Epithelial cell of proximal tubule (primary cell): ENCODE measurements around the gene PLEKHJ1. TPM values are rescaled to one million over a fixed set of nuclear protein-coding genes. Genes with fewer than 3 reads are reported as not detected.

Experiments
- DNase-seq: peaks from one replicate; pipeline ENCODE4 v3.0.0-alpha.2; 2011; ENCODE audit warnings: low read depth
- H3K4me3 ChIP-seq: 2 replicates; pipeline ENCODE4 v1.5.1; 2011; ENCODE audit warnings: low read depth, mild to moderate bottlenecking, low read length
- total RNA-seq: library from RNA; depleted of rRNA; stranded (reverse); fragments of >200 nt; gene quantifications from 2 replicates; pipeline ENCODE4 v1.2.3, GENCODE V29; 2015
- TF ChIP-seq, protein P1 (sequence below): conservative IDR thresholded peaks from 2 replicates; pipeline ENCODE4 v1.5.1; 2012; ENCODE audit warnings: low read depth, mild to moderate bottlenecking, low read length

PLEKHJ1 gene
- total RNA-seq, 1 donor from 2014 or later, result 167 TPM

- TF ChIP-seq, protein P1, sequence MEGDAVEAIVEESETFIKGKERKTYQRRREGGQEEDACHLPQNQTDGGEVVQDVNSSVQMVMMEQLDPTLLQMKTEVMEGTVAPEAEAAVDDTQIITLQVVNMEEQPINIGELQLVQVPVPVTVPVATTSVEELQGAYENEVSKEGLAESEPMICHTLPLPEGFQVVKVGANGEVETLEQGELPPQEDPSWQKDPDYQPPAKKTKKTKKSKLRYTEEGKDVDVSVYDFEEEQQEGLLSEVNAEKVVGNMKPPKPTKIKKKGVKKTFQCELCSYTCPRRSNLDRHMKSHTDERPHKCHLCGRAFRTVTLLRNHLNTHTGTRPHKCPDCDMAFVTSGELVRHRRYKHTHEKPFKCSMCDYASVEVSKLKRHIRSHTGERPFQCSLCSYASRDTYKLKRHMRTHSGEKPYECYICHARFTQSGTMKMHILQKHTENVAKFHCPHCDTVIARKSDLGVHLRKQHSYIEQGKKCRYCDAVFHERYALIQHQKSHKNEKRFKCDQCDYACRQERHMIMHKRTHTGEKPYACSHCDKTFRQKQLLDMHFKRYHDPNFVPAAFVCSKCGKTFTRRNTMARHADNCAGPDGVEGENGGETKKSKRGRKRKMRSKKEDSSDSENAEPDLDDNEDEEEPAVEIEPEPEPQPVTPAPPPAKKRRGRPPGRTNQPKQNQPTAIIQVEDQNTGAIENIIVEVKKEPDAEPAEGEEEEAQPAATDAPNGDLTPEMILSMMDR, result no peak
- DNase-seq, result no peak
- H3K4me3 ChIP-seq, result no peak overlapping the region
Measured at GRCh38 chr19:2232286-2233151, 3.6 kb downstream of the PLEKHJ1 start.

DNA sequence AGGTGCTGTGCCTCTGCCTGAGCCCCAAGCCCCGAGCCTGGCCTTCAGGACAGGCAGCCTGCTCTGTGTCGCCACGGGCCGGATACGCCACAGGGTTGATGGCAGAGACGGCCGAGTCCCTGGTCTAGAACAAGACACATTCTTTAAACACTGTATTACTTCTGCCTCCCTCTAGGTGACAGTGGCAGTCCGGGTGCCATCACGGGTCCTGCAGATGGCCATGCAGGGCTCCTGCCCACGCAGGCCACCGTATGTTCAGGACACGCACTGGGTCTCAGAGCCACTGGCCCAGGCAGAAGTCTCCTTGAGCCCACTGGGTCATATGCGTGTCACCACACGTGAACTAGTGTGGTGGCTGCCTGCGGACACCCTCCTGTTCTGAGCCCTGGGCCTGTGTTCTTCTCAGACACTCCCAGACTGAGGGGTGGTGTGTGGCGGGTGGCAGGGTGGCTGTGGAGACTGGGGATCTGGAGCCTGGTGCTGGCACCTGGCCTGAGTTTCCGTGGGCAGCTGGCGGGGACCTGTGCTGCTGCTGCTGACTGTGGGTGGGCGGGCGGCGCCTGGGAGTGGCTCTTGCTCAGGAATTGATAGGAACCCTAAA, 4.4 kb downstream of the PLEKHJ1 start:
- no peak overlapping the region for H3K4me3 ChIP-seq
- TF ChIP-seq, protein P1, result no peak
- no peak for DNase-seq

DNA sequence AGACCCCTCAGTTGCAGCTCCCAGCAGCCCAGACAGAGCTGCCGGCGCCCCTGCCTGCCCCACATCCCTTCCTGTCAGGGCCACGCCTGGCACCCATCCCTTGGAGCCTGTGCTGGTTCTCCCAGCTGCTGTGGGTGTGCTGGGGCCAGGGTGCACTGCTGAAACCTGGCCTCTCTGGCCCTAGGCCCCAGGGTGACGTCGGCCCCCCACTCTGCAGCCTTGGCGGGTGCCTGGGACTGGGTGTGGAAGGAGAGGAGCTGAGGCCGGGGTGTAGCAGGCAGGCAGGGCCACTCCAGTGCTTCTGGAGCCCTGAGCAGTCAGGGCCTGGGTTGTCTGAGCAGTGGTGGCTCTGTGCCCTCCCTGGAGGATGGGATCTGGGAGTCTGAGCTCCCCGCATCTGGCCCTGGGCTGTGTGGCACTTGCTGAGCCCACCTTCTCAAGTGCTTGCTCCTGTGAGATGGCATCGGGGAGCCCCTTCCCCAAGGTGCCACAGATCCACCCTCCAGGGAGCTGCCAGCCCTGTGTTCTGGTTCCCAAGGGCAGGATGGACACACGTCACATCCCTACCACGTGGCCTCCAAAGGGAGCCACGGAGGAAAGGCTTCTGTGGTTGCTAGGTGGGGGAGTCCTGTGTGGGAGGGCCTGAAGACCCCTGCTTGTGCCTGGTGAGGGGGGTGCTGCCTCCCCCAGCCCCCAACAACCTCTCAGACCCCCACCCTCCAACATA, 5.2 kb downstream of the PLEKHJ1 start:
- TF ChIP-seq, protein P1, result no peak
- no peak overlapping the region for H3K4me3 ChIP-seq

DNA sequence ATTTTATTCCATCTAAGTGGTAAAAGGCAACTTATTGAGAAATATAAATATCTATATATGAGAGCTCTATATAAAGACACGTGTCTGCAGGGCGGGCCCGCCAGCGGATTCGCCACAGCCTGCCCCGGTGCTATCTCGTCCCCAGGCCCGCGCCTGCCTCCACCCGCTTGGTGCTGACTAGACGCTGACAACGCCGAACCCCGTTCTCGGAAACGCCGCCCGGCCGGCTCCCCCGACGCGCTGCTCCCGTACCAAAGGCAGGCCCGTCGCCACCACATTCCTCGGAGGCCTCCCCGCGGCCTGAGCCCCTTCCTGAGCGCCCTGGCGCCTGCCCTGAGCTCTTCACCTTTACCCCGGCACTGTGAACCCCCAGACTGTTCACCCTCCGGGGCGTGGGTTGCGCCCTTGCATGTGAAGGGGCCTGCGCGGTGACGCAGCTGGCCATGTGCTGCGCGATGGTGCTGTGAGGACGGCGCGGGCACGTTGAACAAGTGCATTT, 6.0 kb downstream of the PLEKHJ1 start:
- no peak overlapping the region for H3K4me3 ChIP-seq
- no peak for DNase-seq

More for the DNA sequence above, 5.2 kb downstream of the PLEKHJ1 start:
- DNase-seq, result no peak

DNA sequence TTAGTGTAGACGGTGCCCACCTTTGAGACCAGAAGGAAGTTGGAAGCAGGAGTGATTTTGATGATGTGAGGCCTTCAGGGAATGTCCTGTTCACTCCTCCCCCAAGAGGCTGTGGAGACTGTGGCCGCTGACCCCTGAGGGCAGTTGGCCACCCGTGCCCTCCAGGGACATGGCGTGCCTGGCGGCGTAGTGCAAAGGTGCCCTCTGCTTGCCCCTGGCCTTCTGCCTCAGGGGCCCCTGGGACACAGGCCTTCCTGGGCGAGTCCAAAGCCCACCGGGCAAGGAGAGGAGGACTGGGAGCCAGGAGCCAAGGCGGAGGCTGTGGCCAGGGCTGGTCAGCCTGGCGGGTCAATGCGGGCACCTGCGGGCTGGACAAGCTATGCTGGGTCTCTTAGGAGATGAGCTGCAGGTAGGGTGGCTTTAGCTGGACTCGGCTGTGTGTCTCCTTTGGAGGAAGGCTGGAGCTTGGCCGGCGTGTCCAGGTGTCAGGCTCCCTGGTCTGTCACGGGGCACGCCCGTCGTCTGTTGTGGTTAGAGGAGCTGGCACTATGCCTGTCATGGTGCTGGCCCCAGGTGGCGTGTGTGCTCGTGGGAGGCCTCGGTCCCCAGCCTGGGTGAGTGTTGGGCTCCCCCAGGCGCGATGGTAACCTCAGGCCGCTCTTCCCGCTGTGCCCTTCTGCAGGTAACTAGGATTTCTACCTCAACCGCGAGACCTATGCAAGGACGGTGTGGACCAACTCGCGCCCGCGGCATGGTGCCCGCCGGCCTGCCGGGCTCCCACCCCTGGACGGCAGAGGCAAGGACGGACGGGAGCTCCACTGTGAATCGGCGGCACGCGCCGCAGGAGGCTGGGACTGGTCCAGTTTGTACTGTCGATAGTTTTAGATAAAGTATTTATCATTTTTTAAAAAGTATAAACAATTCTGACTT, 6.8 kb downstream of the PLEKHJ1 start:
- no peak for DNase-seq
- TF ChIP-seq, protein P1, result no peak
- H3K4me3 ChIP-seq, result no peak overlapping the region

More for the DNA sequence above, 6.0 kb downstream of the PLEKHJ1 start:
- TF ChIP-seq, protein P1, result no peak
